Right cardiac atrium (tissue), 5 donors: Measurements from ENCODE around the gene CRYGS. TPM values are rescaled to one million over a fixed set of nuclear protein-coding genes. Genes with fewer than 3 reads are reported as not detected.
"Not testable (repeated sequence)": the region's sequence is repeated elsewhere in the genome, so short reads cannot be mapped to it uniquely, and the experiment has no call there.

ENCODE experiments used
- ATAC-seq, 2 donors: fragments of 200-7000 bp; cut with Tn5 transposase; one replicate each; pipeline versions ENCODE4 v1.8.0 to v1.9.1; 2020; ENCODE audit warnings: moderate library complexity in 2 of 2, mild to moderate bottlenecking in 1 of 2
- DNase-seq, 3 donors: peaks; one replicate each; pipeline ENCODE4 v3.0.0-alpha.2; 2020
- H3K27ac ChIP-seq: one replicate; pipeline ENCODE4 v1.5.1; 2013; ENCODE audit warnings: mild to moderate bottlenecking, low read length, control low read depth, moderate library complexity
- H3K27me3 ChIP-seq: one replicate; pipeline ENCODE4 v1.6.1; 2013; ENCODE audit not compliant: control insufficient read depth, insufficient read depth
- H3K4me1 ChIP-seq: one replicate; pipeline ENCODE4 v1.6.1; 2013; ENCODE audit warnings: low read length; ENCODE audit not compliant: control insufficient read depth, insufficient read depth
- H3K4me3 ChIP-seq: one replicate; pipeline ENCODE4 v1.5.1; 2013; ENCODE audit warnings: low read length, control low read depth
- H3K9me3 ChIP-seq: one replicate; pipeline ENCODE4 v1.6.1; 2013; ENCODE audit warnings: low read length; ENCODE audit not compliant: control insufficient read depth
- WGBS: extraction: QIAGEN DNeasy Blood & Tissue Kit; methylation state at CpG from one replicate; pipeline ENCODE4 v1.1.7; 2013; 5-methylcytosine and 5-hydroxymethylcytosine counted together
- intact Hi-C, 4 donors: fragments of 100-400 bp; cut with DNase I; formaldehyde crosslinking; loops; one replicate each; pipeline versions ENCODE4 v1.11.0 to v1.14.0; 2022 to 2023
- polyA plus RNA-seq: library from polyadenylated mRNA; stranded (reverse); fragments of 200-250 nt; gene quantifications from one replicate; pipeline ENCODE4 v1.2.3, GENCODE V29; 2013
- total RNA-seq, 4 donors: library from RNA; stranded (reverse); fragmentation: NEBNext Ultra II Directional; extraction: Animal tissue kit (Norgen Biotek cat#: 25700); gene quantifications; one replicate each; pipeline ENCODE4 v1.2.1, GENCODE V29; 2021
- donor health status: healthy with polysubstance abuse.
- donor health status: DM: no; HTN: yes; CAD: no.
- donor health status: DM: no; HTN: no; CAD: no.
- donor health status: DM: no; HTN: yes; CAD: no; lungs with severe emphysema.
- donor health status: DM: yes; HTN: yes; CAD: no.

CRYGS gene
- total and polyA plus RNA-seq, 5 donors = 1.3 to 2.0 (median 1.8) TPM

DNA sequence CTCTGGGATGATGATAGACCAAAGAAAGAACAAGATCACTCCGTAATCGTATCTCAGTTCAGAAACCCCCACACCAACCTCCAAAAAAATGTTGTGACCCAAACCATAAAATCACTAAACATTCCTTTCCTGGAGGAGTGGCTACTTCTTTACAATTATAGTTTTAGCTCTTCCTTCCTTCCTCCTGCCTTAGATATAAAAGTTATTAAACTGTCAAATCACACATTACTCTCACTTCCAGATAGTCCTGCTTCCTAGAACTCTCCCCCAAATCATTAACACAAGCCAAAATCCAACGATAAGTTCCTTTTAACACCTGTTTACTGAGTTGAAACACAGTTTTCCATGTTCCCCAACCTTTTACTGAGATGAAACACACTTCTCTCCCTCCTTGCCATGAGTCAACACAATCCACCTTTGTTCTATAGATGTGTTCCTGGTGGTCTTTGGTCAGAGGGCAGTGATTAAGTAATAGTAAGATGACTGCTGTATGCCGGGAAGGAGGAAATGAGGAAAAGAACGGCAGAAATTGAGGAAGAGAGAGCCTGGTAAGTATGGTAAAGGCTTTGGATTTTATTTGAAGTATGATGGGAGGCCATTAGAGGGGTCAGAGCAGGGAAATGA is 8.3 kb upstream of the CRYGS start:
- intact Hi-C loops = no loop called here
- ATAC-seq (no peak), DNase-seq (no peak)
- H3K9me3 ChIP-seq = no peaks in the 10 kb centered on the region
- H3K27me3 ChIP-seq = no peaks in the 10 kb centered on the region
- no peak overlapping the region for H3K27ac ChIP-seq
- no peaks in the 10 kb centered on the region for H3K4me1 ChIP-seq
- 62% methylated on average over 5 of the region's 5 CpGs for WGBS
- H3K4me3 ChIP-seq = no peak overlapping the region

DNA sequence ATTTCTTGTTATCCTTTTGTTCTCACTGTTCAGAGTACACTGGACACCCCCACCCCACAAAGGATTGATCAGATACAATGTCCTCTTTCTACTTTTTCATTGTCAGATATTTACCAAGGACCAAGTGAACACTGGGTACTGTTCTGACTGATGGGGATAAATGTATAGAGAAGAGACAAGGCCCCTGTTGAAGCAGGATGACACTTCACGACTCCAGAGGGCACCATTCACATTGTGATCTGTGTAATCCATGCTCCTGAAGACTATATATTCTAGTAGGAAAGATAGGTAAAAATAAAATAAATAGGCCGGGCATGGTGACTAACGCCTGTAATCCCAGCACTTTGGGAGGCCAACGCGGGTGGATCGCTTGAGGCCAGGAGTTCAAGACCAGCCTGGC is 7.2 kb upstream of the CRYGS start:
- intact Hi-C loops = no loop called here
- Histone ChIP-seq H3K4me3 (no peak overlapping the region), H3K27me3 (no peaks in the 10 kb centered on the region), H3K9me3 (no peaks in the 10 kb centered on the region), H3K4me1 (no peaks in the 10 kb centered on the region), H3K27ac (no peak overlapping the region)
- ATAC-seq (no peak), DNase-seq (no peak)
- WGBS = 91% methylated on average over 6 of the region's 6 CpGs

DNA sequence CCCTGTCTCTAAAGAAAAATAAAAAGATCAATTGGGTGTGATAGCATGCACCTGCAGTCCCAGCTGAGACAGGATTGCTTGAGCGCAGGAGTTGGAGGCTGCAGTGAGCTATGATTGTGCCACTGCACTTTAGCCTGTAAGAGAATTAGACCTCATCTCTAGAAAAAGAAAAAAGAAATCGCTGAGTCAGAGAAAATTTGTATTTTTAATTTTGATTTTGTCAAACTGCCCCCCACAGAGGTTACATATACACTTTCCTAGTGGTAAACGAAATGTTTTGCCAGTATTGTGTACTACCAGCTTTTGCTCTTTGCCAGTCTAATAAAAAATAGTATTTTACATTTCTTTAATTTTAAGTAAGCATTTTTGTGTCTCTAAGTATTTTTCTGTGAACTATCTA is 5.3 kb upstream of the CRYGS start:
- intact Hi-C loops = no loop called here
- H3K4me3 ChIP-seq = no peak overlapping the region
- no peaks in the 10 kb centered on the region for H3K9me3 ChIP-seq
- no peaks in the 10 kb centered on the region for H3K4me1 ChIP-seq
- ATAC-seq (no peak), DNase-seq (no peak)
- H3K27me3 ChIP-seq = no peaks in the 10 kb centered on the region
- WGBS = 97% methylated on average over 3 of the region's 3 CpGs
- H3K27ac ChIP-seq = no peak overlapping the region

DNA sequence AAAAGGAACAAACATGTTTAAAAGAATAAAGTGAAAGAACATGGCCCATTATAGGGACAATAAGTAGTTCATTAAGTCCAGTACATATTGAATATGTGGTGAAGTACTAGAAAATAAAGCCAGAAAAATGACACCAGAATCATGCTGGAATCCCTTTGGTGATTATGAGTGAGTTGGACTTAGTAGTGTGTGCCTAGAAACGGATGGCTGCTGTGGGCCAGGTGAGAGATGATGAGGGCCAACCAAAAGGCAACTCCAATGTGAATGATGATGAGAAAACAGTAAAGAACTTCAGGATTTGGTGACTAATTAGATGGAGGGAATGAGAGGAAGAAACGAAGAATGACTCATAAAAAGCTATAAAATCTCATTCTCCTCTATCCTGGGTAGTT is 3.3 kb downstream of the CRYGS start:
- Histone ChIP-seq H3K4me1 (peaks cover 2% of the 10 kb centered on the region), H3K27ac (no peak overlapping the region), H3K4me3 (no peak overlapping the region), H3K27me3 (no peaks in the 10 kb centered on the region), H3K9me3 (no peaks in the 10 kb centered on the region)
- DNase-seq = no peak
- WGBS = 45% methylated on average over 2 of the region's 2 CpGs
- intact Hi-C loops = loop anchor here in 3 of 4 donors (5.0 kb wide), 3 partner anchors 279 to 559 kb away; no protein-coding TSS in a partner anchor
- ATAC-seq = no peak

DNA sequence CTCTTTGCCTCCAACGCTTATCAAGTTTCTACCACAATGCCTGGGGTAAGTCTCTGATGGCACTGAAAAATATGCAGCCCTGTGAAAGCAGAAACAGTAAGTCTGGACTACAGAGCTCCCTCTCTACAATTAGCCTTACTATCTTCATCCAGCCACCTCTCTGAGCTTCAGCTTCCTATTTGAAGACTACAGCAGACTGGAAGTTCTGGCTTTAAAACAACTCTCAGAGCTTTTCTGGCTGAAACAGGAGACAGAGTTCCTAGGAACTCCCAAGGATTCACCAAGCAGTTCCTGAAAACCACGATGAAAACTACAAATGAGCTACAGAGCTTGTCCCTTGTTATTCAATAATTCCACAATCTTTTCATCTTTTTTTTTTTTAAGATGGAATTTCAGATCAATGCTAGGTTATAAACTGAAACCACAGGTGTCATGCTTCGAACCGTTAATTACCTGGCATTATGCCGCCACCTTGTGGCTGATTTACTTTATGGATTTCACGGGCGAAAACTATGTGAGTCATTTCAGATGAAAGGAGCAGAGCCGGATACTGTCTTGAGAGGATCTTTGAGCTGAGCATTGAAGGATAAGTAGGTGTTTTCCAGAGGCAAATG is 3.9 kb downstream of the CRYGS start:
- no peaks in the 10 kb centered on the region for H3K9me3 ChIP-seq
- H3K4me1 ChIP-seq = peaks cover 2% of the 10 kb centered on the region
- peak overlapping the region; percentile 25 for H3K4me3 ChIP-seq
- peak; percentile 73 to 79 for ATAC-seq
- WGBS = 6% methylated on average over 8 of the region's 8 CpGs
- peak in 2 of 3 donors; percentile 37 to 66 for DNase-seq
- no peak overlapping the region for H3K27ac ChIP-seq
- no peaks in the 10 kb centered on the region for H3K27me3 ChIP-seq
- intact Hi-C loops = loop anchor here in 3 of 4 donors (5.0 kb wide), 3 partner anchors 278 to 558 kb away; no protein-coding TSS in a partner anchor

DNA sequence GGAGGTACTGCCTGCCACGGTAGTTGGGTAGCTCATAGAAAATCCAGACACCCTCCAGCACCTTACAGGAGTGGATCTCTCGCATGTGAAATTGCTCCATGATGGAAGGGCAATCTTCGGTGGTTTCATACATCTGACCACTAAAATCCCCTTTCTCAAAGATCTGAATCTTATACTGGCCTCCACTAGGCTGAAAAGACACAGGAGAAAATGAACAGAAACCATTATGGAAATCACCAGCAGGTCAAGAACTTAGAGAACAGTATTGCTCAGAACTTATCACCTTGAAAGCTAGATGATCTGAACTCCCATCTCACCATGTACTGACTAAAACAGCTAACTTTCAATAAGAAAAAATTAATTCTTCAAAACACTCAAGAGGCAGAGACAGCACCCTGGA is 5.4 kb downstream of the CRYGS start:
- no peaks in the 10 kb centered on the region for H3K27me3 ChIP-seq
- ATAC-seq = no peak
- no peak for DNase-seq
- intact Hi-C loops = loop anchor here in 2 of 4 donors (10.0 kb wide), 2 partner anchors 274 to 284 kb away; no protein-coding TSS in a partner anchor
- H3K4me1 ChIP-seq = peaks cover 2% of the 10 kb centered on the region
- H3K27ac ChIP-seq = no peak overlapping the region
- no peaks in the 10 kb centered on the region for H3K9me3 ChIP-seq
- no peak overlapping the region for H3K4me3 ChIP-seq
- WGBS = 98% methylated on average over 3 of the region's 3 CpGs

DNA sequence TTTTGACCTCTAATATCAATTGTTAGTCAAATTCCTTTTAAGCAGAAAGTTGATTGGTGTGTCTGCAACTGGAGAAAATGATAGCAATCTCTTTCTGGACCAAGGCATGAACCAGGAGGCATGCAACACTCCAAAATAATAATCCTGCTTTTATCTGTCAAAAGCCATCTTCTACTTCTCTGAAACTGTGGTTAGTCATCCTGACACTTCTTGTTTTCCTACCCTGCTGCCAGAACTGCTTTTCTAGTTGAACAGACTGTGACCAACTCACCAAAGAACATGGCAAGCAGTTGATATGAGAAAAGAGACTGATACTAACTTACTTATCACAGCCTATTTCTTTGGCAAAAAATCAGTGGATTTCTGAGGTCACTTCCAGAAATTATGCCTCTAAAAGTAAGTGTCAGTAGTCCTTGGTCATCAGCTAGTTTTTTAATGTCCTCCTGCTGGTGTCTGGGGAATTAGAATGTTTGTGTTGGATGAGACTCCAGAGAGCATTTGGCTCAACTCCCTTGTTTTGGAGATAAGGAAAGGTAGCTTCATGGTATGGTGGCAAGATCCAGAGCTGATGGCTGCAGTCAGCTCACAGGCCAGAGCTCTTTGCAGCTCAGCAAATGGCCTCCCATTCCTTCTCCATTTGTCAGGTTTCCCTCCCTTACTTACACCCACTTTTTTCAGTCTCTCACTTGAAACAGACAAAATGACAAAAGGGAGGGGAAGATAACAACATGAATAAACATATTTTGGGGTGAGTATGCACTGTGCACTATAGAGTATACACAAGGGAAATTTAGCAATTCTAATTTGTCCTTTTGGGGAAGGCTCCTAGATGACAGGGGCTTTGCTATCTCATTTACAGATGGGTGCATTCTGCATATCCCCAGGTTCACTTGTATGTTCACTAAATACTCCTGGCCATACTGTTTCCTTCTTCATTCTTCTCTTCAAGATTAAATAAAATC is 7.0 kb downstream of the CRYGS start:
- Histone ChIP-seq H3K27ac (no peak overlapping the region), H3K9me3 (no peaks in the 10 kb centered on the region), H3K27me3 (no peaks in the 10 kb centered on the region), H3K4me1 (peaks cover 2% of the 10 kb centered on the region), H3K4me3 (no peak overlapping the region)
- DNase-seq (no peak), ATAC-seq (peak in 1 of 2 donors; percentile 76)
- intact Hi-C loops = loop anchor here in 2 of 4 donors (10.0 kb wide), 2 partner anchors 272 to 282 kb away; no protein-coding TSS in a partner anchor

DNA sequence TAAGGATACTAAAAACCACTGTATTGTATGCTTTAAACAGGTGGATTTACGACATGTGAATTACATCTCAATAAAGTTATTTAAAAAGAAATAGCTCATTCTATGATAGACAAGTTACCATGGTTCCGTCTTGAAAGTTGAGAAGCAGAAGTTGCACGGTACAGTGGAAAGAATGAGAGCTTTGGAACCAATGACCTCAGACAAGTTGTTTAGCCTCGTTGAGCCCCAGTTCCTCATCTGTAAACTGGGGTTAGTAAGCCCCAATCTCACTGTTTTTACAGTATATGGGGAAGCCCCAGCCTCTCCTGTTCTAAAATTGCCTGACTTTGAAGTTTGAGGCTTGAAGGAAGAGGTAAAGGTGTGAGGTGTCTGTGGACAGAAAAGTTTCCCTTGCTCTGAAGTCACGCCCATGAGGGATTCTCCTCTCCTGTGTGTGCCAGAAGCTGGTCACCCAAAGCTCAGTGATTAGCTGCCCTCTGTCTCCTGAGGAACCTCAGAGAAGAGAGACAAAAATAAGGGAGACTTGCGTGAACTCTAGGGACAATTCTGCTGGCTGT is 10.0 kb downstream of the CRYGS start:
- ATAC-seq (no peak), DNase-seq (no peak)
- intact Hi-C loops = loop anchor here in 2 of 4 donors (10.0 kb wide), 2 partner anchors 269 to 279 kb away; no protein-coding TSS in a partner anchor
- Histone ChIP-seq H3K4me3 (no peak overlapping the region), H3K27me3 (no peaks in the 10 kb centered on the region), H3K27ac (no peak overlapping the region), H3K9me3 (no peaks in the 10 kb centered on the region), H3K4me1 (peaks cover 2% of the 10 kb centered on the region)
- 86% methylated on average over 6 of the region's 6 CpGs for WGBS

DNA sequence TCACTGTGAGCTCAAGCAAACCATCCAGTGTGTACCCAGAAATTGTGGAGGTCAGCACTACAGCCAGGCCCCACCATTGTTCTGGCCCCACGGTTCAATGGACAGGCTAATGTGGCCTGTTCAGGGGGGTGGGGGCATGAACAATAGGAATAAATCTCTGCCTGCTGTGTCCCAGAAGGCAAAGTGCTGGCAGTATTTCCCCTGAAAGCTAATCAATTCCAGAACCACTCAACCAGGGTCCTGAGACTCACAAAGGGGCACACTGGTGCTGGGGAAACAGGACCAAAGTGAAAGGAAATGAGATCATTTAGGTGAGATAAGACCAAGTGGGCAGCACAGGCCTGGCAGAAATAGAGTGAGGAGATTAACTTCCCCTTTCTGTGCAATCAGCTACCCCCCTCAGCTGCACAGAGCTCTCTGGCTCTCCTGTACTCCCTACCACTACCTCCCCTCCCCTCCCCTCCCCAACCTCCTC is 11.5 kb downstream of the CRYGS start:
- ATAC-seq (no peak), DNase-seq (no peak)
- no peak overlapping the region for H3K27ac ChIP-seq
- no peak overlapping the region for H3K4me3 ChIP-seq
- intact Hi-C loops = loop anchor here in 2 of 4 donors (10.0 kb wide), 2 partner anchors 268 to 278 kb away; no protein-coding TSS in a partner anchor
- WGBS = 72% methylated on average over 1 of the region's 1 CpG
- no peaks in the 10 kb centered on the region for H3K9me3 ChIP-seq
- no peaks in the 10 kb centered on the region for H3K27me3 ChIP-seq
- H3K4me1 ChIP-seq = peaks cover 2% of the 10 kb centered on the region

DNA sequence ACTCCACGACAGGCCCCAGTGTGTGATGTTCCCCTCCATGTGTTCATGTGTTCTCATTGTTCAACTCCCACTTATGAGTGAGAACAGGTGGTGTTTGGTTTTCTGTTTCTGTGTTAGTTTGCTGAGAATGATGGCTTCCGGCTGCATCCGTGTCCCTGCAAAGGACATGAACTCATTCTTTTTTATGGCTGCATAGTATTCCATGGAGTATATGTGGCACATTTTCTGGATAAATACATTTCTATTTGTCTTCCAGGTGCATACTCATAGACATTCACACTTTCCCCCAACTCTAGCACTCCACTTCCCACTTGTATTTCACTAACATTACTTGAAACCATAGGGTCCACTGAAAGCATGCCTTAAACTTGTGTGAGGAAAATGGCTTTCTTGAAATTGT is 12.5 kb downstream of the CRYGS start:
- 96% methylated on average over 3 of the region's 3 CpGs for WGBS
- not testable (repeated sequence) for H3K27ac ChIP-seq, H3K4me3 ChIP-seq, DNase-seq, H3K9me3 ChIP-seq, H3K4me1 ChIP-seq, H3K27me3 ChIP-seq, ATAC-seq
- intact Hi-C loops = loop anchor here in 2 of 4 donors (10.0 kb wide), 2 partner anchors 267 to 277 kb away; no protein-coding TSS in a partner anchor
